ENCODE measurements around the gene MRPS18A.

DNA sequence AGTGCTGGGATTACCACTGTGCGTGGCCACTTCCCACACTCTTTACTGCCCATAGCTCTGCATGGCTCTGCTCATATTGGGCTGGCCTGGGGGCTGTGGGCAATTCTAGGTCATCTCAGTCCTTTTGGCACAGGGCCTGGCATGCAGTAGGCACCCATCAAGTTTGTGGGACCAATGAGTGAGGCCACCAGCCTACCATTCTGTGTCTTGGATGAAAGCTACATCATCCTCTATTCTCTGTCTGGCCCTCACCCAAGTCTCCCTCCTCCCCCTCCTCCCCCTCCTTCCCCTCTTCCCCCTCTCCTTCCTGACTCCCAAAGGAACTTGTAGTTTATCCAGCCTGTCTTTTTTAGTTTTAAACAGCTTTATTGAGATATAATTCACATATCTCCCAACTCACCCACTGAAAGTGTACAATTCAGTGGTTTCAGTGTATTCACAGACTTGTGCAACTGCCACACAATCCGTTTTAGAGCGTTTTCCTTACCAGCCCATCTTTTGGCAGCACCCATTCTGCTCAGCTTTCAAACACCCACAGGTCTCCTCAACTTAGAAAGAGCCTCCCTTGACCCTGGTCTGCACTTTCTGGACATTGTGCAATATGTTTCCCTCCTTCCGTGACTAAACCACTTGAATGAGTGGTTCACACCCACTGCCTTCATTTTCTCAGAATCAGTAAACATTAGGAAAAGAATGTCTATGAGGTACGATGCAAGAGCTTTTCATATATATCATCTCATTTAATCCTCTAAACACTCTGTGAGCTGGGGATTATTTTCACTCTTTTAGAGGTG is 21.5 kb upstream of the MRPS18A start:
- TF ChIP-seq, protein P1, sequence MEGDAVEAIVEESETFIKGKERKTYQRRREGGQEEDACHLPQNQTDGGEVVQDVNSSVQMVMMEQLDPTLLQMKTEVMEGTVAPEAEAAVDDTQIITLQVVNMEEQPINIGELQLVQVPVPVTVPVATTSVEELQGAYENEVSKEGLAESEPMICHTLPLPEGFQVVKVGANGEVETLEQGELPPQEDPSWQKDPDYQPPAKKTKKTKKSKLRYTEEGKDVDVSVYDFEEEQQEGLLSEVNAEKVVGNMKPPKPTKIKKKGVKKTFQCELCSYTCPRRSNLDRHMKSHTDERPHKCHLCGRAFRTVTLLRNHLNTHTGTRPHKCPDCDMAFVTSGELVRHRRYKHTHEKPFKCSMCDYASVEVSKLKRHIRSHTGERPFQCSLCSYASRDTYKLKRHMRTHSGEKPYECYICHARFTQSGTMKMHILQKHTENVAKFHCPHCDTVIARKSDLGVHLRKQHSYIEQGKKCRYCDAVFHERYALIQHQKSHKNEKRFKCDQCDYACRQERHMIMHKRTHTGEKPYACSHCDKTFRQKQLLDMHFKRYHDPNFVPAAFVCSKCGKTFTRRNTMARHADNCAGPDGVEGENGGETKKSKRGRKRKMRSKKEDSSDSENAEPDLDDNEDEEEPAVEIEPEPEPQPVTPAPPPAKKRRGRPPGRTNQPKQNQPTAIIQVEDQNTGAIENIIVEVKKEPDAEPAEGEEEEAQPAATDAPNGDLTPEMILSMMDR (conservative IDR thresholded peaks at IDR 0.05; ENCODE audit: low read length), result no peak
- TF ChIP-seq EZH2phosphoT487 (IDR thresholded peaks at IDR 0.05; ENCODE audit: borderline replicate concordance), result no peak

Measured in Loucy (cell line).